HG03066 (cell line): ENCODE results near the gene KRTAP10-9.
"Not testable (repeated sequence)": the region's sequence is repeated elsewhere in the genome, so short reads cannot be mapped to it uniquely, and the experiment has no call there.

Source experiments
- ATAC-seq: cut with Tn5 transposase; IDR thresholded peaks from one replicate; pipeline ENCODE4 v1.9.1; 2021; ENCODE audit warnings: low read depth; ENCODE audit not compliant: unreplicated experiment

The KRTAP10-9 gene, protein sequence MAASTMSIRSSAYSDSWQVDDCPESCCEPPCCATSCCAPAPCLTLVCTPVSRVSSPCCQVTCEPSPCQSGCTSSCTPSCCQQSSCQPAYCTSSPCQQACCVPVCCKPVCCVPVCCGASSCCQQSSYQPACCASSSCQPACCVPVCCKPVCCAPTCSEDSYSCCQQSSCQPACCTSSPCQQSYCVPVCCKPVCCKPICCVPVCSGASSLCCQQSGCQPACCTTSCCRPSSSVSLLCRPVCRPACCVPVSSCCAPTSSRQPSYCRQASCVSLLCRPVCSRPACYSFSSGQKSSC

DNA sequence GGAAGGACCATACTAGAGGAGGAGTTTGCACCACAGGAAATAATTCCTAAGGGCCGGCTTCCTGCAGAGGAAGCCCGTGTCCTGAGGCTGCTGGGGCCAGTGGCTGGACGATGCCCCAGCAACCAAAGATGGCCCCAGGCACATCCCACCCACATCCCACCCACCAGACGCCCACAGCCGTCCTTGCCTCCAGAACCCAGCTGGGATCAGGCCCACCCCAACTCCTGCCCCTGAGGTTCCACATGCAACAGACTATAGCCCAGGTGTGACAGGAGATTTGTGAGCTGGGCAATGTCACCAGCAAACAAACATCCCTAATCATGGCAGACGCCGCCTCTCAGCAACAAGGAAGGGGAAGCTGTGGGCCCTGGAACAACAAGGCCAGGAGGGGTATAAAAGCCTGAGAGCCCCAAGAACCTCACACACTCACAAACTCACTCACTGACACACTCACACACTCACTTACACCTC is at the start of gene KRTAP10-9:
Gene KRTAP10-9 (plus strand): TSS at position 421 of the 471 bp plus-strand sequence. CDS start 79 bp downstream, outside the sequence.
- no peak for ATAC-seq

DNA sequence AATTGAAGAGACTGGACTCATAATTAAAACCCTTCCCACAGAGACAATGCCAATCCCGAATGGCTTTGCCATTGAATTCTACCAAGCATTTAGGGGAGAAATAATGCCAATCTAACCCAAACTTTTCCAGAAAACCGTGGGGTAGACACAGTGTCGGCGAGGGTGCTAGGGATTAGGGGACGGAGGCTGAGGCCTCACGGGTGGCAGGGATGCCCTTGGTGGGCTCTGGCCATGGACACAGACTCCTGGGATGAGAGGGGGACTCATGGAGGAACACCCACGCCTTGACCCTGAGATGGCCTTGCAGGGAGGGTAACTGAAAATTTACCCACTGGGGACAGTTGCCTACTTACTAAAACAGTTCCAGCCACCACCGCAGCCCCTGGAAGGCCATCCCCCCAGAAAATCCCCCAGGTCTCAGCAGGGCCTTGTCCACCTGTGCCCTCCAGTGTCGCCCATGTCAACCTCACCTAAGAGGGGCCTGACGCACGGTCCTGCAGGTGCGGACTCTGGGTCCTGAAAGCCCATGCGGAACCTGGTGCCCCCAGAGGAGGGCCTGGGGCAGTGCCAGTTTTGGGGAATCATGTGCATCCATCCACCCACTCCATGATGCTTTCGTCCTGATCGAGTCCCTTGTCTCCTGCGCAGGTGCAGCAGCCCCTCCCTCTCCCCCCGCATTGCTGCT is 48.4 kb upstream of the KRTAP10-9 start:
- no peak for ATAC-seq

DNA sequence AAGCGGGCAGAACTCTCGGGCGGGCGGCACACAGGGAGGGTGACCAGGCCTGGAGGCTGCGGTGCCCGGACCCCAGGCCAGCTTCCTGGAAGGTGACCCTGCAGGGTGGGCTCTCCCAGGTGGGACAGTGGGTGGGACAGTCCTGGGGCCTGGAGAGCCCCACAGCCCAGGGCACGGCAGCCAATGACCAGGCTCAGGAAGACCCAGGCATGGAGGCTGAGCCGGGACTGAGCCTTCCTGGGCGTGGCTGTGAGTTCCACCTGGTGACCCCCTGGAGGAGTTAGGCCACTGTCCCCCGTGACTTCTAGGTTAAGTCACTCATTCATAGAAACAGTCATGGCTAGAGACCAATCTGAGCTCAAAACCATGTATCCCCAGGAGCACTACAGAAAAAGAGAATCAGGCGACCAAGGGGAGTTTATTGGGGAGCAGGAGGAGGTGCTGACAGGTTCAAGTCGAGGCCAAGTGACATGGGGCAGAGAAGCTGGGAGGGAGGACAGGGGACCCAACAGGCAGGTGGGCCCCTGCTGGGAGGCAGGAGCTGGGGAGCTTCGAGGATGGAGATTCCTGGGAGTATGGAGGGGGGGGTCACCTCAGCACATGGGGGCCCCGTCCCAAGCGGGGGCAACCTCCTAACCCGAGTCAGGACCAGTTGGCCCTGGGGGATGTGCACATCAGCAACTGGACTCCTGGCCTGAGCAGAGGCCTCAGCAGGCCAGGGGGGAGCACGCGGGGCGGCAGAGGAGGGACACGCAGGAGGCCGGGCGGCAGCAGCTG is 47.6 kb upstream of the KRTAP10-9 start:
- ATAC-seq = no peak

GRCh38 chr21:44579833-44580144 is 47.1 kb upstream of the KRTAP10-9 start:
- ATAC-seq = no peak

- not testable (repeated sequence) for ATAC-seq
Observed at GRCh38 chr21:44580231-44580821, 46.6 kb upstream of the KRTAP10-9 start, which contains the start of gene KRTAP10-5. Gene KRTAP10-5 (minus strand): TSS chr21:44580604. CDS start chr21:44580578, 26 bp downstream.

GRCh38 chr21:44581158-44581557 is 45.7 kb upstream of the KRTAP10-9 start:
- no peak for ATAC-seq

DNA sequence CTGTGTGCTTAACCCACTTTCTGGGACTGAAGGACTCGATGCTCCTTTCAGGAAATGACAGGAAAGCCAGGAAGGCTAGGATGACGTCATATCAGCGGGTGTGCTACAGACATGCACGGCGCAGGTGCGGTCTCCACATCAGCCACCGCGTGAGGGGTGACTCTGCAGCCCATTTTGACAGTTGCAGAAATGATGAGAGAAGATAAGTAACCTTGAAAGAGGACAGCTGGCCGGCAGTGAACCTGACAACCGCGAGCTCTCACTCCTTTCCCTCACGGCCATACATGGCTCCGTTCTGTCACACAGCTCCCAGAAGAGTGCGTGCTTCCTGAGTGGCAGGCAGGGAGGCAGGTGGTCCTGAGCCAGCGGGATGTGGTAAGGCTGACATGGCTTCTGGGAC is 44.8 kb upstream of the KRTAP10-9 start:
- ATAC-seq = no peak

- ATAC-seq = no peak
Observed at GRCh38 chr21:44583089-44583799, 43.6 kb upstream of the KRTAP10-9 start.

DNA sequence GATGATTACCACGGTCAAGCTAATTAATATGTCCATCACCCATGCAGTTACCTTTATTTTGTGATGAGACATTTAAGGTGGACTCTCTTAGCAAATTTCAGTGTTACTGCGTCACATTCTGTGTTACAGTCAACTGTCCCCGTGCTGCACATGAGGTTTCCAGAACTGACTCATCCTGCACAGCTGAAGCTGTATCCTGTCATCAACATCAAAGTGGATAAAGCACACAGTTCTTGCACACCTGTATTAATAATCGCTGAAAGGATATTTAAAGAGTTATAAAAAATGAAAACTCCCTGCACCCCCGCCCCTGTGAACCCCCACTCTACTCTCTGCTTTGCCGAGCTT is 43.1 kb upstream of the KRTAP10-9 start:
- ATAC-seq = no peak

DNA sequence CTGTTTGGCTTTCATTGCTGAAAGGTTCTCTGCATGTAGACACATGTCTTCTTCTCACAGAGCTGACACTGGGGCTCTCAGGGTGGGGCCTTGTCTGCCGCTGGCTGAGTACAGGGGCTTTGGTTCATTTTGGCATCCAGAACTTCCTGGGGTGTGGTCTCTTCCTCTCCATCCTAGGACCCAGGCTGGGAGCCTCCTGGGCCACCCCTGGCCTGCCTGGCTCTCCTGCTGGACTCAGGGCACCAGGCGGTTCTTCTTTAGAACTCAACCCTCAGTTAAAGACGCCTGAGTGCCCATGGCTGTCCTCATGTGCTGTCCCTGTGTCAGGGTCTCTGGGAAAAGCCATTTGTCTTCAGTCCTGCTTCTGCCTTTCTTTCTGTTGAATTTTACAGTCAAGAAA is 41.0 kb upstream of the KRTAP10-9 start:
- ATAC-seq = no peak

- ATAC-seq = no peak
Observed at GRCh38 chr21:44589094-44589493, 37.8 kb upstream of the KRTAP10-9 start.

DNA sequence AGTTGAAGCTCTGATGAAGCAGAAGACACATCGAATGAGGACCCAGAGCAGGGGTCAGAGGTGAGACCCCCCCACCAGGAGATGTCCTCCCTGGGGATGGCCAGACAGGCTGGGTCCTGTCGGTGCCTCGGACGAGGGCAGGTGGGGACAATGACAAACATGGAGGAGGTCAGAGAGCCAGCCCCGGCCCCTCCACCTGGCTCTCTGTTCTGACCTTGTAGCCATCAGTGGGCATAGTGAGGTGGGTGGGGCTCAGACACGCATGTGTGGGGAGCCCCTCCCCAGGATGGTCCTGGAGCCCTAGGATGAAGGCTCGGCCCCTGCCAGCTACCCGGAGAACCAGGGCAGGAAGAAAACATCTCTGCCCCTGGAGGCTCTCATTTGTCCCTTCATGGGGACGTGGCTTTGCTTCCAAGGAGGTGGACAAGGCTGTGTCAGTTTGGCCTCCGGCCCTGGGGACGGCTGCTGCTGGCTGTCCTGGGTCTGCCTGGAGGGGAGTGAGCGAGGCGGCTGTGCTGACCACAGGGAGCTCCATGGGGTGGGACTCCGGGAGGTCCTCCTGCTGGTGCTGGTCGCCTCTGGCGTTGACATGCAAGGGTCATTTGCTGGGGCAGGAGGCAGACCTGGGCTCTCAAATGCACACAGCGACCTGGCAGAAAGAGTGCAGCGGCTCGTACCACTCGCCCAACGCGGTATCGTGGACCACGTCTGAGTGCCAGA is 37.1 kb upstream of the KRTAP10-9 start:
- no peak for ATAC-seq

DNA sequence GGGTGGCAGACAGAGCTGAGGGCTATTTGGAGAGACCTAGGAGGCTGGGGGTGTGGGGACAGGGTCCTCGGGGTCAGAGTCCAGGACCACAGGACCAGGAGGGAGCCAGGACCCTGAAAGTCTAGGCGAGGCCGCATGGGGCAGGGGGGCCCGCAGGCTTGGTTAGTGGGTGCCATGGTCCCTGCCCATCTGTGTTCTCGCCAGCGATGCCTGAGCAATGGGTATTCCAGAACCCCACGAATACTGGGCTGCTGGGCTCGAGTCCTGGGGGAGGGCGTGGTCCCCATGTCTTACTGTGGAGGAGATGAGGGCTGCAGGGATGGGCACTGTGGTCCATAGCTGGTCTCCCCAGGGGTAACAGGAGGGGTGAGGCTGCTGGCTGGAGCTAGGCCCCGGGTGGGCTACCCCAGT is 36.6 kb upstream of the KRTAP10-9 start:
- ATAC-seq = no peak

DNA sequence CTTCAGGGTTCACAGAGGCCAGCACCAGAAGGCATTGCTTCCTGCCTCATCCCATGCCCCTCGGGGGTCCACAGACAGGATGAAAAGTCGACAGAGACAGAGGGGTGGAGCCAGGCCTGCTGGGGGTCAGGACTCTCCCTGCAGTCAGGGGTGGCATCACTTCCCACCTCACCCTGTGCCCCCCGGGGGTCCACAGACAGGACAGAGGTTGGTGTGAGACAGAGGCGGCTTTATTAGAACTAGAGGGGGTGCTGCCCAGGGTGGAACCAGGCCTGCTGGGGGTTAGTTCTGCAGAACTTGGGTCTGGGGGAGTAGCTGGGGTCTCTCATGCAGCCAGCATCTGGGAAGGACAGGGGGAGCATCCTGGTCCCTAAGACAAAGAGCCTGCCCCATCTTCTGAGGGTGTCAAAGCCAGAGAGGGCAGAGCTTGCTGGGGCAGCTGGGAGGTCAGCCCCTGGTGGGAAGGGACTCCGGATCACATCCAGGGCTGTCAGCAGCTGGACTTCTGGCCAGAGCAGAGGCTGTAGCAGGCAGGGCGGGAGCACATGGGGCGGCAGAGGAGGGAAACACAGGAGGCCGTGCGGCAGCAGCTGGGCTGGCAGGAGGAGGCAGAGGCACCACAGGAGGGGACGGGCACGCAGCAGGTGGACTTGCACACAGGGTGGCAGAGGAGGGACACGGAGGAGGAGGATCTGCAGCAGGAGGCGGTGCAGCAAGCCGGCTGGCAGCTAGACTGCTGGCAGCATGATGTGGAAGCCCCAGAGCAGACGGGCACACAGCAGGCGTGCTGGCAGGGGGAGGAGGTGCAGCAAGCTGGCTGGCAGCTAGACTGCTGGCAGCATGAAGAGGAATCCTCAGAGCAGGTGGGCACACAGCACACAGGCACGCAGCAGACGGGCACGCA is 35.7 kb upstream of the KRTAP10-9 start:
- not testable (repeated sequence) for ATAC-seq

DNA sequence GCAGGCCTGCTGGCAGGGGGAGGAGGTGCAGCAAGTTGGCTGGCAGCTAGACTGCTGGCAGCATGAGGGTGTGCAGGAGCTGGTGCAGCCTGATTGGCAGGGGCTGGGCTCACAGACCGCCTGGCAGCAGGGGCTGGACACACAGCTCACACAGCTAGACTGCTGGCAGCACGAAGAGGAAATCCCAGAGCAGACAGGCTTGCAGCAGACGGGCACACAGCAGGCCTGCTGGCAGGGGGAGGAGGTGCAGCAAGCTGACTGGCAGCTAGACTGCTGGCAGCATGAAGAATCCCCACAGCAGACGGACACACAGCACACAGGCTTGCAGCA is 35.1 kb upstream of the KRTAP10-9 start:
- not testable (repeated sequence) for ATAC-seq

GRCh38 chr21:44592446-44593311 is 34.2 kb upstream of the KRTAP10-9 start, which contains the start of gene KRTAP10-6:
Gene KRTAP10-6 (minus strand): TSS chr21:44592505. CDS start chr21:44592484, 21 bp downstream.
- ATAC-seq = no peak

DNA sequence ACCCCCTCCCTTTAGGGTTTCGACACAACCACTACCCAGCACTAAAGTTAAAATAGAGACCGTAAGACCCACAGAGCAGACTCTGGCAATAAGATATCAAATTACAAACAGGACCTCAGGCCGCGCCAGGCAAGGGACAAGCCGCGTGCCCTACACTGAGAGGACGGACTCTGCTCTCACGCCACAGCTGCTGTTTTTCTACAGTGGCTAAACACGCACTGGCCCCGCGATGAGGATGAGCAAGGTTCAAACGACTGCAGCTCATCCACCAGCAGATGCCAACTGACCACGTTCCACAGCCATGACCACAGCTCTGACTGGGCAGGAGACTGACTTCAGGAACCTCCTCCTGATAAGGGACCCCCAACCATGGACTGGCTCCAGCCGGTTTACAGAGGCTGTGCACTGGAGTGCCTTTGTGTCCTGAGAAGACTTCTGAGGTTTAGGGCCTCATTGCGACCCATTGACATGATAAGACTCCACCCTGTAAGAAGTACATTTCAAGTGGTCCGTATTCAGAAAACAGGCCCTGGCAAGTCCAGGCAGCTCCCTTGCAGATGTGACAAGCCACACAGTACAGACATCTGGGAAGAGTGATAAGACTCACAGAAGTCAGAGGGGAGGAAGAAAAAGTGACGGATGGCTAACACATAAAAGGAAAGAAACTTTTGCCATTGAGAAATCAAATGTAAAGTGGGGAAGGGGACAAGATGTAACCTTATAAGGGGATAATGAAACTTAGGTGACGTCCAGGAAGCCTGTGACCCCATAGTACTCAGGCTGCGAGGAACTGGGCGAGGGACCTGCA is 33.1 kb upstream of the KRTAP10-9 start:
- ATAC-seq = no peak
